HG03460 (cell line): Measurements from ENCODE around the gene POT1.
A peak's percentile ranks its signal among the peaks of the same experiment; 100 is the strongest.

Experiments used
- ATAC-seq: cut with Tn5 transposase; IDR thresholded peaks from one replicate; pipeline ENCODE4 v1.9.1; 2021; ENCODE audit not compliant: unreplicated experiment

The POT1 gene

GRCh38 chr7:124912972-124913371 is 16.7 kb downstream of the POT1 start:
- ATAC-seq: no peak

DNA sequence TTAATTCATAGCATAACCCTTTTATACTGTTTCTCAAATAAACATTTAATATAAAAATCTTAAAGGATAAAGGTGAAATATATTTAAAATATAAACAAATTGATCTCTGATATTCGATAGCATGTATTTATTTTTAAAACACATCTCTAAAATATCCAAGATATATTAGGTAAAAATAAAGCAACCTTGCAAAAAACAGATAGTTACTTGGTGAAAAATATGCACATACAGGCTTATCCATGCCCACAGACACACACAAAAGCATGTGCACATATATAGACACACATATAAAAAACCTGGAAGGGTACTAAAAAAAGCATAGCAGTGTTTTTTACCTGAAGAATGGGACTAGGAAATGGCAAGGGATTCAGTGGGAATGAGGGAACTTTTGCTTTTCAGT is 19.8 kb downstream of the POT1 start:
- ATAC-seq: no peak

GRCh38 chr7:124908259-124908658 is 21.4 kb downstream of the POT1 start:
- ATAC-seq: no peak

DNA sequence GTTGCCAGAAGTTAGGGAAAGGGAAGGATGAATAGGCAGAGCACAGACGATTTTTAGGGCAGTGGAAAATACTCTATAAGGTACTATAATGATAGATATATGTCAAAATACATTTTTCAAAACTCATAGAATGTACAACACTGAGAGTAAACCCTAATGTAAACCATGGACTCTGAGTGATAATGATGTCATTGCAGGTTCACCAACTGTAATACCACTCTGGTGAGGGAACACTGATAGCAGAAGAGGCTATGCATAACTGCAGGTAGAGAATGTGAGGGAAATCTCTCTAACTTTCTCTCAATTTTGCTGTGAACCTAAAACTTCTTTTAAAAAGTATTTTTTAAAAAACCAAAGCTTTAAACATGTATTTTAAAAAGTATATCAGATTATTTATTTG is 22.1 kb downstream of the POT1 start:
- no peak for ATAC-seq

GRCh38 chr7:124898531-124898930 is 31.1 kb downstream of the POT1 start:
- ATAC-seq: no peak

DNA sequence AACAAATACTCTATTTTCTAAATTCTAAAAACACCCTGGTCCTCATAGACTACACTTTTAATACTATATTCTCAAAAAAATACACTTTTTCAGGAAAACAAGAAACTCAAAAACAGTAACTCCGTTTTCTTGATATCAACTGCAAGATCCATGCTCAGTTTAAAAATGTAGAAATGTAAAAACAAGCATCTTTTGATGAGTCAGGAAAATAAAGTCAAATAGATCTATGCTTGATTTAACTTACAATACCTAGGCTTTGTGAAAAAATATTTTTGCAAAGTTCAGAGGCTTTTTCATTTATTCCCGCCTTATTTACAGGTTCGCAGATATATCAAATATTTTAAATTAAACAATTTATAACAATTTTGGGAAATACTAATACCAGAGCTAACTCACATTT is 33.6 kb downstream of the POT1 start:
- ATAC-seq: no peak

GRCh38 chr7:124893140-124893827 is 36.3 kb downstream of the POT1 start:
- ATAC-seq: peak; percentile 72

GRCh38 chr7:124887247-124887646 is 42.4 kb downstream of the POT1 start:
- ATAC-seq: no peak

DNA sequence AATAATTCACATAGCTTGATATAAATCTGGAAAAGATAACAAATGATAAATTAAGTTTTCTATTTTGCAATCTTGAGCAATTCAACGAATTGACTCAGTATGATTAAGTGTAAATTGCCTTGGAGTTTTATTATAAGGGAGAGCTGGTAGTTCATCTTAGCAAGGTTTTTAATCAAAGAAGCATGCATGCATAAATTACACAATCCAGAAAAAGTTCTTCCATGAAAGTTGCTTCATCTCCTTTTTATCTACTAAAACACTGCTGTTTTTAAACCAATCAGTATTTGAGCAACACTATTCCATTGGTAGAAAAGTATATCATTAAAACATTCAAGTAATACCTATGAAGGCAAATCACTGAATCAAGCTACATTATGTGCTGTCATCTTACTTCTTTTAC is 47.6 kb downstream of the POT1 start:
- no peak for ATAC-seq

GRCh38 chr7:124879771-124880170 is 49.9 kb downstream of the POT1 start:
- no peak for ATAC-seq

DNA sequence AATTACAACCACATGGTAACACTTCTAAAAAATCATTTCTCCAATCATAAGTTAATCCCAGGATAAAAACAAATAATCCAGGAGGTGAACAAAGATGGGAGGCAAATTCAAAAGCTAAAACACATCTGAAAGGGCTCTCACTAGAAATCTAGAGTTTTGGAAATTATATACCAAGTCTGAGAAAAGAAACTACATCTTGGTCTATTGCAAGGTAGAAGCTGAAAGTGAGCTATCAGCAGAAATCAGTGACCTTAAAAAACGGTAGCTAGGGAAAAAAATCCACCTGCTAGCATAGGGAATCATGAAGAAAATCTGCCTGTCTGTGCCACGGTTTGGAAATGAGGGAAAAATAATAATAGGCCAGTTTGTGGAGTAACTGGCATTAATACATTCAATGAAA is 50.5 kb downstream of the POT1 start:
- no peak for ATAC-seq

- ATAC-seq: no peak
These were observed 54.9 kb downstream of the POT1 start for GRCh38 chr7:124874644-124875163.

- ATAC-seq: no peak
These were observed 71.9 kb downstream of the POT1 start for GRCh38 chr7:124857672-124858235.

GRCh38 chr7:124856299-124856888 is 73.2 kb downstream of the POT1 start:
- no peak for ATAC-seq

DNA sequence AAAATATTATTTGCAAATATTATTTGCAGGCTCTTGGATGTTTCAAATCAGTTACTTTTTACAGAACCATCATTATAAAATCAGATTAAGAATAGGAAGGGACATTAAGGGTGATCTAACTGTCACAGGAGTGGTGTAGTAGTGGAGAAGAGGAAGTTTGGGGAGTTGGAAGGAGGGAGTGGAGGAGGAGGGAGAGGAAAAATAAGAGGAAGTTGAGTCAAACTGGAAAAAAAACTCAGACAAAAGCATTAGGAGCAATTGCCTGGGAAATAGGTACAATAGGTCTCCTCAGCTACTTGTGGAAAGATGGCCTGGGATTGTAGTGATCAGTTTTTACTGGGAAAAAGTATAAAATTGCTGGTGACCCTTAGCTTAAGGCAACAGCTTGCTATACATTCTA is 86.3 kb downstream of the POT1 start:
- ATAC-seq: no peak

DNA sequence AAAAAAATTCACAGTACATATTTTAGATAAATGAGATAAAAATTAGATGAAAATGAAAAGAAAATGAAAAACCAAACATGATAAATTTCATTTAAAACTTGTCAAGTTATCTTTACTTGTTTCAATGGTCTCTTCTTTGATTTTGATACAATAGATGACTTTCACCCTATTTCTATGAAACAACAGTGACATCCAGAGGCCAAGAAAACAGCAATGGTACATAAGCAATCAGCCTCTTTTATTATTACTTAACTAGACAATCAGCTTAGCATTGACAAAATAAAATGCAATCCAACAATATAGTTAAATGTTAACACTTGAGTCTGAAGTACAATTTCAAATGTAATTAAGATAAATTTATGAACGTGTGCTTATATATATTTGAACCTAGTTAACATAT is 89.2 kb downstream of the POT1 start:
- no peak for ATAC-seq

DNA sequence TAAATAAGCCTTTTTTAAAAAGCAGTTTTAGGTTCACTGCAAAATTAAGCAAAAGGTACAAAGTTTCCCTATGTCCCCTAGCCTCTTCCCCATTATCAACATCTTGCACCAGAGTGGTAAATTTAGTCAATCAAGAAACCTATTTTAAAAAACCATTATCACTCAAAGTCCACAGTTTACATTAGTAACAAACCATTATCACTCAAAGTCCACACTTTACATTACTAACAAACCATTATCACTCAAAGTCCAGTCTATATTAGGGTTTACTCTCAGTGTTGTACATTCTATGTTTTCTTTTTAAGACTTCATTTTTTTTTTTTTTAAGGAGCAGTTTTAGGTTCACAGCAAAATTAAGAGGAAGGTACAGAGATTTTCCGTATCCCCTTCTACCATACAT is 89.9 kb downstream of the POT1 start:
- no peak for ATAC-seq

DNA sequence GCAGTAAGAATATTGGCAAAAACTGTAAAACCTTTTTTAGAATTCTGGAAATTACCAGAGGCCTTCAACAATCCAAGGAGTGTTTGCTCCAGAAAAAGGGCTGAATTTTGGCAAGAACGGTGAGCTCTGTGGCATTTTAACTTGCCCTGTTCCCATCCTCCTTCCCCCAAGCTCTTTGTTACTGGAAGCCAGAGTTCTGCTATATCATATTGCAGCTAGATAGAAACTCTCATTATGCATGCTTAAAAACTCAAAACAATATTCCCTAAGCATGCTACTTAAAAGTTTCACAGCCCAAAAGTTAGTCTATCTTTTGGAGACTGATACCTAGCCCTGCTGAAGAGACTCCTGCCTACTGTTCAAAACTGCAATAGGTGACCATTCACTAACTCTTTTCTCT is 93.5 kb downstream of the POT1 start:
- ATAC-seq: no peak

DNA sequence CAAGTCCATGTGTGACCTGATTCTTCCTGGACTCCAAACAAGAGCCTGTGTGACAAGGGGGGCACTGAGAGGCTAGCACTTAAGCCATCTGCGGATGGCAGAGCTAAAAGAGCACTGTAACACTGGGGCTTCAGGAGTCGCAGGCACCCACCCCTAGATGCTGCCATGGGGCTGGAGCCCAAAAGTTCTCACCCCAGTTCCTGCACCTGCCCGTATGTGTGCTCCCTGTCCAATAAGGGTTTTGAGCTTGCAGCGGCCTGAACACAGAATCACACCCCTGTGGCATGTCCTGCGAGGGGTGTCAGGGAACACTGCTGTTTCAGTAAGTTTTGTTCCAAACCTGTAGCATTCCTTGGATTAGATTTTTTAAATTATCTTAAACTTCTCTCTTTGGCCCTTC is 110.8 kb downstream of the POT1 start:
- no peak for ATAC-seq

DNA sequence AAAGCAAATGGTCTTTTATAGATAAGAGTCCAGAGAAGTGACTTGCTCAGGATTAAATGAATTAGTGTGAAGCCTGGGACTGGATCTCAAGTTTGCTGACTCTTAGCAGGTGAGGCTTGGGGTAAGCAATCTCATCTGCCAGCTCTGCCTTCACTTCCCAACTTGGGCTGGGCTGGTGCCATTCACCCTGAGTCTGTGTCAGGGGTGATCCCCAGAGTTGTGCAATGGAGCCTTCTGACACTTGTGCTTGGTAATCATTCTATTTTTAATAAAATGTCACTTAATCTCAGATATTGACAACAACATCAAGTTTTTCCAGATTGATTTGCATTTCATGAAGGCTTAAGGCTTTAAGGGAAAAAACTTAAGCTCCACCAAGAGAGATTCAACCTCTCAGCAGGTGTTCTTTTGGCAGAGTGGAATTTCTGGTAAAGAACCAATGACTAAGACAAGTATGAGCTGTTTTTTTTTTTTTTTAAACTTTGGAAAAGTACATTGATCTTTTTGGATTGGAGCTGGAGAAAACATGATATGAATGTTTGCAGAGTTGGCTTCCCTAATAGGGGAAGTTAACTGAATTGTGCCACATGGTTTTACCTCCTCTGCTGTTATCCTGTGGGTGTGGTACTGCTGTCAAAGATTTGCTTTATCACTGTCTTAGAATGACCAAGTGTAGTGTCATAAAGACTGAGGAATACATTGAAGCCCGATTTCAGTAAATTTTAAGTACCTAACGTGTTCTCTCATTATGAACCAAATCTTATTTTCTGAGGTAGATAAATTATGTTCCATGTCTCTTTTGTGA is 115.4 kb downstream of the POT1 start:
- ATAC-seq: no peak

DNA sequence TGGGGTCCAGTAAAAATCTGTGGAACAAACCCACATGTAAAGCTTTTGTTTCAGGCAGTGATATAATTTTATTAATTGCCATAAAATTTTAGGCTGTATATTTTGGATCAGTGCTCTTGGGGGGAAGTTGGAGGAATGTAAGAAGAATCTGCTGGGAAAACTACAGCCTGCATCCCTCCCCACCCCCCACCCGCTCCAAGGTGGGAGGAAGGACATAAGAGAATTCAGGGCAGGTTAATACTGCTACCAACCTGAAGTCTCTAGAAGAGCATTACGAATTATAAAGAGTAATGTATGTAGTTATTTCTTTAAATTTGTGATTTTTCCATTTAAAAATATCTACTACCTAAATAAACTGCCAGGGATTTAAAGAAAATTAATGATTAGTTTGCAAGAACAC is 116.9 kb downstream of the POT1 start:
- no peak for ATAC-seq

GRCh38 chr7:124811341-124811740 is 118.3 kb downstream of the POT1 start:
- ATAC-seq: no peak
